H9 (cell line): ENCODE data around the gene AATK. TPM values are rescaled to one million over a fixed set of nuclear protein-coding genes. Genes with fewer than 3 reads are reported as not detected.

Experiments used
- DNase-seq: peaks from one replicate; pipeline ENCODE4 v3.0.0-alpha.2; 2017
- H2AFZ ChIP-seq: one replicate; pipeline ENCODE4 v1.6.1; 2013; ENCODE audit warnings: mild to moderate bottlenecking, low read length, control low read depth, moderate library complexity
- H2AK5ac ChIP-seq: 2 replicates; pipeline ENCODE4 v1.6.1; 2013; ENCODE audit warnings: low read length, control low read depth, mixed read lengths; ENCODE audit not compliant: insufficient read length
- H2BK120ac ChIP-seq: one replicate; pipeline ENCODE4 v1.6.1; 2013; ENCODE audit warnings: low read depth, mild to moderate bottlenecking, low read length, control low read depth, inconsistent platforms; ENCODE audit not compliant: poor library complexity, severe bottlenecking
- H2BK12ac ChIP-seq: 2 replicates; pipeline ENCODE4 v1.6.1; 2013; ENCODE audit warnings: low read length, control low read depth, mixed read lengths, low read depth; ENCODE audit not compliant: insufficient read length
- H2BK15ac ChIP-seq: 2 replicates; pipeline ENCODE4 v1.6.1; 2013; ENCODE audit warnings: low read depth, low read length, control low read depth
- H2BK20ac ChIP-seq: one replicate; pipeline ENCODE4 v1.6.1; 2013; ENCODE audit warnings: low read depth, mild to moderate bottlenecking, low read length, control low read depth, inconsistent platforms; ENCODE audit not compliant: poor library complexity, severe bottlenecking
- H2BK5ac ChIP-seq: 2 replicates; pipeline ENCODE4 v1.6.1; 2013; ENCODE audit warnings: low read length, control low read depth, mixed read lengths; ENCODE audit not compliant: insufficient read length
- H3K14ac ChIP-seq: 2 replicates; pipeline ENCODE4 v1.6.1; 2013; ENCODE audit warnings: low read length, control low read depth; ENCODE audit not compliant: insufficient read depth
- H3K18ac ChIP-seq: 2 replicates; pipeline ENCODE4 v1.6.1; 2013; ENCODE audit warnings: low read depth, mild to moderate bottlenecking, mixed read lengths, low read length, control low read depth; ENCODE audit not compliant: insufficient read length
- H3K23ac ChIP-seq: 2 replicates; pipeline ENCODE4 v1.6.1; 2013; ENCODE audit warnings: low read length, control low read depth, mixed read lengths, low read depth; ENCODE audit not compliant: insufficient read length
- H3K23me2 ChIP-seq: 2 replicates; pipeline ENCODE4 v1.6.1; 2013; ENCODE audit warnings: low read depth, mild to moderate bottlenecking, mixed read lengths, low read length, control low read depth; ENCODE audit not compliant: insufficient read length, poor library complexity, severe bottlenecking
- H3K27ac ChIP-seq: 2 replicates; pipeline ENCODE4 v1.5.1; 2013; ENCODE audit warnings: low read length, control low read depth, mixed read lengths, low read depth; ENCODE audit not compliant: insufficient read length
- H3K27me3 ChIP-seq: 2 replicates; pipeline ENCODE4 v1.6.1; 2013; ENCODE audit warnings: low read length, control low read depth, inconsistent platforms; ENCODE audit not compliant: insufficient read depth
- H3K4ac ChIP-seq: 2 replicates; pipeline ENCODE4 v1.6.1; 2013; ENCODE audit warnings: low read depth, mild to moderate bottlenecking, control low read depth, inconsistent platforms, low read length, moderate library complexity
- H3K4me1 ChIP-seq: 2 replicates; pipeline ENCODE4 v1.6.1; 2013; ENCODE audit warnings: low read length, control low read depth, inconsistent platforms; ENCODE audit not compliant: insufficient read depth
- H3K4me2 ChIP-seq: 2 replicates; pipeline ENCODE4 v1.6.1; 2013; ENCODE audit warnings: low read length, control low read depth, mixed read lengths; ENCODE audit not compliant: insufficient read length, insufficient read depth
- H3K56ac ChIP-seq: 2 replicates; pipeline ENCODE4 v1.6.1; 2013; ENCODE audit warnings: low read depth, mild to moderate bottlenecking, mixed read lengths, low read length, control low read depth; ENCODE audit not compliant: insufficient read length
- H3K79me1 ChIP-seq: 2 replicates; pipeline ENCODE4 v1.6.1; 2013; ENCODE audit warnings: low read depth, mild to moderate bottlenecking, moderate library complexity, low read length, control low read depth, inconsistent platforms; ENCODE audit not compliant: insufficient read depth, poor library complexity, severe bottlenecking
- H3K79me2 ChIP-seq: 2 replicates; pipeline ENCODE4 v1.6.1; 2013; ENCODE audit warnings: low read length, control low read depth, inconsistent platforms; ENCODE audit not compliant: insufficient read depth
- H3K9ac ChIP-seq: 2 replicates; pipeline ENCODE4 v1.6.1; 2013; ENCODE audit warnings: low read length, control low read depth, mixed read lengths; ENCODE audit not compliant: insufficient read length; ENCODE audit errors: extremely low read depth
- H3K9me3 ChIP-seq: one replicate; pipeline ENCODE4 v1.6.1; 2013; ENCODE audit warnings: low read depth, low read length, inconsistent platforms; ENCODE audit not compliant: control insufficient read depth
- H3T11ph ChIP-seq: one replicate; pipeline ENCODE4 v1.6.1; 2013; ENCODE audit warnings: mild to moderate bottlenecking, low read length, control low read depth, inconsistent platforms
- H4K20me1 ChIP-seq: one replicate; pipeline ENCODE4 v1.6.1; 2013; ENCODE audit not compliant: control insufficient read depth, insufficient read length, insufficient read depth
- H4K5ac ChIP-seq: 2 replicates; pipeline ENCODE4 v1.6.1; 2013; ENCODE audit warnings: low read depth, mild to moderate bottlenecking, mixed read lengths, low read length, control low read depth; ENCODE audit not compliant: insufficient read length
- H4K8ac ChIP-seq: replicated peaks from 2 replicates; pipeline ENCODE4 v1.6.1; 2013; ENCODE audit warnings: low read length, control low read depth, mixed read lengths, low read depth; ENCODE audit not compliant: insufficient read length
- H4K91ac ChIP-seq: 2 replicates; pipeline ENCODE4 v1.6.1; 2013; ENCODE audit warnings: low read depth, mild to moderate bottlenecking, moderate library complexity, mixed read lengths, low read length, control low read depth; ENCODE audit not compliant: insufficient read length
- H3K27ac Mint-ChIP-seq, 3 experiments: 2 replicates in 2 of 3; 3 replicates in 1 of 3; pipeline ENCODE4 v1.8.0; 2020 to 2021; ENCODE audit warnings: mixed read lengths in 3 of 3, mild to moderate bottlenecking in 1 of 3, moderate library complexity in 1 of 3
- H3K27me3 Mint-ChIP-seq: 2 replicates; pipeline ENCODE4 v1.8.0; 2021; ENCODE audit warnings: low read depth, mild to moderate bottlenecking, moderate library complexity, mixed read lengths
- H3K36me3 Mint-ChIP-seq, 3 experiments: 2 replicates in 2 of 3; 3 replicates in 1 of 3; pipeline ENCODE4 v1.8.0; 2020 to 2021; ENCODE audit warnings: low read depth in 3 of 3, mixed read lengths in 3 of 3; ENCODE audit not compliant: insufficient read depth in 1 of 3
- H3K4me1 Mint-ChIP-seq, 2 experiments: 2 replicates each; pipeline ENCODE4 v1.8.0; 2020; ENCODE audit warnings: mixed read lengths in 2 of 2
- H3K4me3 Mint-ChIP-seq, 2 experiments: 2 replicates in 1 of 2; 3 replicates in 1 of 2; pipeline ENCODE4 v1.8.0; 2020 to 2021; ENCODE audit warnings: mild to moderate bottlenecking in 2 of 2, mixed read lengths in 2 of 2, moderate library complexity in 1 of 2
- H3K9me3 Mint-ChIP-seq, 2 experiments: 2 replicates in 1 of 2; 3 replicates in 1 of 2; pipeline ENCODE4 v1.8.0; 2020; ENCODE audit warnings: mild to moderate bottlenecking in 2 of 2, mixed read lengths in 2 of 2, moderate library complexity in 1 of 2
- WGBS: extraction: QIAGEN DNeasy Blood & Tissue Kit; methylation state at CpG from one replicate; pipeline ENCODE4 v1.1.7; 2013; ENCODE audit warnings: missing lambda C conversion rate, low lambda C conversion rate, mixed read lengths; ENCODE audit not compliant: insufficient read length; ENCODE audit errors: extremely low coverage; 5-methylcytosine and 5-hydroxymethylcytosine counted together
- total RNA-seq: library from RNA; stranded (reverse); gene quantifications from 2 replicates; pipeline ENCODE4 v1.2.1, GENCODE V29; 2021
- TF ChIP-seq, protein P1 (sequence below): fragments of 200-600 bp; sonication (generic); conservative IDR thresholded peaks from 3 replicates; pipeline ENCODE4 v1.8.0; 2021; ENCODE audit warnings: antibody characterized with exemption, mild to moderate bottlenecking

Gene AATK
- total RNA-seq, 1 experiment from 2014 or later: 2.4 TPM

DNA sequence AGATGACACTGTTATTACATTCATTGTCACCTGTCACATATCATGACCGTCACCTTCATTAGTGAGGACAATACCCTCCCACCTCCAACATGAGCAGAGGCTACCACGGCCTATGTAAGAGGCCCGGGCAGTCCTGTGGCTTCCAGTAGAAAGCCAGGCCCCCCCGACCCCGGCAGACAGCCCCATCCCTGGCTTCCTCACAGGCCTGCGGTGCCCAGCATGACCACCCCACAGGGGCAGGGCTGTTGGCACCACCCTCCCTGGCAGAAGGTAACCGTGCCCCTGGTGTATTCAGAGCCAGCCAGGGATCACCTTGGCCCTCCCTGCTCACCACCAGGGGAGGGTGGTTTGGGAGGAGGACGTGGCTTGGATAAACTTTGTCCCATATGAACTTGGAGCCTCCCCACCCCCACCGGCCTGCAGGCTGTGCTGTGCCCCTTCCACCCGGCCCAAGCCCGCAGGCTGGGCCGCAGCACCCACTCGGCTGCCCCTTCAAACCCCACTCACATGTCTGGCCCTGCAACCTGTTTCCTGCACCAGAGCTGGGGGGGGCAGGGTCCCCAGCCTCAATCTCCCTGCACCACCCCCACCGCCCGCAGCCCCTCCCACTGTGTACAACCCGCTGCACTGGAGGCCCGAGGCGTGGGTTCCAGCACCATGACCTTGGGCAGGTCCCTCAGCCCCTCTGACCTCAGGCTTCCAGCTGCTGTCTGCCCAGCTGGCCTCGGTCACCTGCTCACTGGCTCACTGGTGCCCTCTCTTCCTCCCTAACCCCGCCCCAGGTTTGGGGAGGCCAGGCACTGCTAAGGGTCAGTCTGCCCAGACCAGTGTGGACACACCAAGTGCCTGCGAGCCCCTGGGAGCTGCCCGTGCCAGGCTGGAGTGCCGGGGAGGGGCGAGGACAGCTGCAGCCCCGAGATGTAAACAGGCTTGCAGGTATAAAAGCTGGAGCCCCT is 12.4 kb upstream of the AATK start:
- Histone ChIP-seq H3K27me3 (no peaks in the 10 kb centered on the region), H3K18ac (no peak overlapping the region), H3K4me2 (no peak overlapping the region), H2BK20ac (no peak overlapping the region), H2AFZ (no peak overlapping the region), H4K91ac (no peak overlapping the region), H3K56ac (no peak overlapping the region), H3K23me2 (no peaks in the 10 kb centered on the region), H2BK5ac (no peak overlapping the region), H3K9ac (no peak overlapping the region), H3K79me2 (no peaks in the 10 kb centered on the region), H4K8ac (no peak overlapping the region), H4K5ac (no peak overlapping the region), H4K20me1 (no peaks in the 10 kb centered on the region), H3K14ac (no peak overlapping the region), H3T11ph (no peak overlapping the region), H2BK120ac (no peak overlapping the region), H2AK5ac (no peak overlapping the region), H3K79me1 (no peaks in the 10 kb centered on the region), H2BK15ac (no peak overlapping the region), H3K4ac (no peak overlapping the region), H3K23ac (no peak overlapping the region), H3K27ac (no peak overlapping the region), H2BK12ac (no peak overlapping the region), H3K4me1 (no peaks in the 10 kb centered on the region), H3K9me3 (no peaks in the 10 kb centered on the region)
- H3K36me3 Mint-ChIP-seq: no peaks in the 10 kb centered on the region
- TF ChIP-seq, protein P1, sequence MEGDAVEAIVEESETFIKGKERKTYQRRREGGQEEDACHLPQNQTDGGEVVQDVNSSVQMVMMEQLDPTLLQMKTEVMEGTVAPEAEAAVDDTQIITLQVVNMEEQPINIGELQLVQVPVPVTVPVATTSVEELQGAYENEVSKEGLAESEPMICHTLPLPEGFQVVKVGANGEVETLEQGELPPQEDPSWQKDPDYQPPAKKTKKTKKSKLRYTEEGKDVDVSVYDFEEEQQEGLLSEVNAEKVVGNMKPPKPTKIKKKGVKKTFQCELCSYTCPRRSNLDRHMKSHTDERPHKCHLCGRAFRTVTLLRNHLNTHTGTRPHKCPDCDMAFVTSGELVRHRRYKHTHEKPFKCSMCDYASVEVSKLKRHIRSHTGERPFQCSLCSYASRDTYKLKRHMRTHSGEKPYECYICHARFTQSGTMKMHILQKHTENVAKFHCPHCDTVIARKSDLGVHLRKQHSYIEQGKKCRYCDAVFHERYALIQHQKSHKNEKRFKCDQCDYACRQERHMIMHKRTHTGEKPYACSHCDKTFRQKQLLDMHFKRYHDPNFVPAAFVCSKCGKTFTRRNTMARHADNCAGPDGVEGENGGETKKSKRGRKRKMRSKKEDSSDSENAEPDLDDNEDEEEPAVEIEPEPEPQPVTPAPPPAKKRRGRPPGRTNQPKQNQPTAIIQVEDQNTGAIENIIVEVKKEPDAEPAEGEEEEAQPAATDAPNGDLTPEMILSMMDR: no peak
- H3K9me3 Mint-ChIP-seq: peaks cover 0 to 5% of the 10 kb centered on the region in 2 experiments; a peak in 2 of 5 replicates
- H3K27me3 Mint-ChIP-seq: peaks cover 2% of the 10 kb centered on the region
- H3K4me1 Mint-ChIP-seq: no peaks in the 10 kb centered on the region
- no peak overlapping the region for H3K4me3 Mint-ChIP-seq
- WGBS: no CpG with 5 or more reads among the region's 25 CpGs
- DNase-seq: no peak
- H3K27ac Mint-ChIP-seq: no peak overlapping the region
